Caki2 (cell line): ENCODE measurements around the gene BRF1. TPM values are rescaled to one million over a fixed set of nuclear protein-coding genes. Genes with fewer than 3 reads are reported as not detected.

ENCODE experiments used
- DNase-seq: peaks from one replicate; pipeline ENCODE4 v3.0.0-alpha.2; 2015; ENCODE audit warnings: low read depth
- in situ Hi-C: cut with HindIII; loops from 2 replicates; pipeline ENCODE4 v1.10.0; 2016; ENCODE audit warnings: low sequenced_read_pairs, low pct_unique_long_range_greater_than_20kb, mixed read lengths
- total RNA-seq: library from RNA; depleted of rRNA; stranded (reverse); fragments of >200 nt; shearing (Covaris generic); gene quantifications from 2 replicates; pipeline ENCODE4 v1.2.3, GENCODE V29; 2014; ENCODE audit warnings: low replicate concordance

The BRF1 gene
- total RNA-seq, 1 experiment from 2014 or later = 21.8 TPM

- in situ Hi-C loops = no loop called here
- no peak for DNase-seq
Measured at GRCh38 chr14:105324080-105324778, 23.4 kb upstream of the BRF1 start.

DNA sequence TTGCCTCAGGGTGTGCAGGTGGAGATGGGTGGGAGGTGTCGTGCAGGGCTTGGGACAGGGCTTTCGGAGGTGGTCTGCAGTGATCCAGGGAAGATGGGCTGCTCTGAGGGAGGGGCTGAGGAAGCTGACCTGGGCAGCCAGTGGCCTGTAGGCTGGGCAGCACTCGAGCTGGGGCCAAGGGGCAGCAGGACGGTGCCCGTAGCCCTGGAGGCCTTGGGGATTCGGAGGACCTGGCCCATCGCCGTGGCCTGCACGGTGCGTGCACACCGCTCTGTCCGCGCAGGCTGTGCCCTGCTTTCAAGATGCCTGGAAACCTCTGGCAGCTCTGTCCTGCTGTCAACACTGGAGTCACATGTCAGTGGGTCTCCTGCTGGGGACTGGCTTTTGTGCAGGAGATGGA is 22.9 kb upstream of the BRF1 start:
- no peak for DNase-seq
- in situ Hi-C loops = no loop called here

GRCh38 chr14:105322791-105323556 is 22.2 kb upstream of the BRF1 start:
- no peak for DNase-seq
- in situ Hi-C loops = no loop called here

DNA sequence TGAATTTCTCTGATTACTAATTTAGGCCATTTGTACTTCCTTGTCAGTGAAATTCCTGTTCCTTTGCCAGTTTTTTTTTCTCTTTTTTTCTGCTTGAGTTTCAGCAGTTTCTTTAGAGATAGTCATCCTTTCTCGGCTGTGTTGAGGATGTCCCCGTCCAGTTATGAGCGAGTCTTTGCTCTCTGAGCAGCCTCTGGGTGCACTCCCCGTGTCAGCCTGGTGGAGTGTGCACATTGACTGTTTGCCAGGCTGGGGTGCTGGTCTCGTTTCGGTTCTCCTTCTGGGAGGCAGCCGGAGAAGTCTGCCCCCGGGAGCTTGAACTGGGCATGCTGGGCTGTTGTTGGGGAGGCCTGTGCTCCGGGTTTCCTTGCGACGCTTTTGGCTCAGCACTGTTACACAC is 16.7 kb upstream of the BRF1 start:
- in situ Hi-C loops = no loop called here
- DNase-seq = no peak

GRCh38 chr14:105316968-105317510 is 16.2 kb upstream of the BRF1 start:
- in situ Hi-C loops = no loop called here
- DNase-seq = no peak

DNA sequence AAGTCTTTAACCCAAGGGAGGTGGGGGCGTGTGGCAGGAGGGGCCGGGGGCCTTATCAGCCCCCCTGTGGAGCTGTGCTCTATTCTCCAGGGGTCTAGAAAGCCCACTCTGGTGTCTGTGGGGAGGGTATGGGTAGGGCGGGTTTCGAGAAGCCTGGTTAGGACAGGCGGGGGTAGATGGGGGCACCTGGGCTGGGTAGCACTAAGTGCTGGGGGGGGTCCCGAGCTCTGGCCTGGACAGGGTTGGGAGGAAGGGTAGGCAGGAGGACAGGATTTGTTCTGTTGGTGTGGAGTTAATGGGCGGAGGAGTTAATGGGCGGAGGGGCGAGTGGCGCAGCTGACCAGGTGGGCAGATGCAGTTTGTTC is 15.8 kb upstream of the BRF1 start:
- in situ Hi-C loops = no loop called here
- no peak for DNase-seq

- in situ Hi-C loops = no loop called here
- no peak for DNase-seq
Measured at GRCh38 chr14:105315941-105316576, 15.3 kb upstream of the BRF1 start.

- no peak for DNase-seq
- in situ Hi-C loops = no loop called here
Measured at GRCh38 chr14:105315211-105315721, 14.5 kb upstream of the BRF1 start.

- in situ Hi-C loops = no loop called here
- DNase-seq = peak; percentile 45
Measured at GRCh38 chr14:105314287-105315200, 13.7 kb upstream of the BRF1 start, which contains the start of gene PACS2. TSS of gene PACS2 (plus strand) at chr14:105314748. CDS start at chr14:105314919, 171 bp downstream.

DNA sequence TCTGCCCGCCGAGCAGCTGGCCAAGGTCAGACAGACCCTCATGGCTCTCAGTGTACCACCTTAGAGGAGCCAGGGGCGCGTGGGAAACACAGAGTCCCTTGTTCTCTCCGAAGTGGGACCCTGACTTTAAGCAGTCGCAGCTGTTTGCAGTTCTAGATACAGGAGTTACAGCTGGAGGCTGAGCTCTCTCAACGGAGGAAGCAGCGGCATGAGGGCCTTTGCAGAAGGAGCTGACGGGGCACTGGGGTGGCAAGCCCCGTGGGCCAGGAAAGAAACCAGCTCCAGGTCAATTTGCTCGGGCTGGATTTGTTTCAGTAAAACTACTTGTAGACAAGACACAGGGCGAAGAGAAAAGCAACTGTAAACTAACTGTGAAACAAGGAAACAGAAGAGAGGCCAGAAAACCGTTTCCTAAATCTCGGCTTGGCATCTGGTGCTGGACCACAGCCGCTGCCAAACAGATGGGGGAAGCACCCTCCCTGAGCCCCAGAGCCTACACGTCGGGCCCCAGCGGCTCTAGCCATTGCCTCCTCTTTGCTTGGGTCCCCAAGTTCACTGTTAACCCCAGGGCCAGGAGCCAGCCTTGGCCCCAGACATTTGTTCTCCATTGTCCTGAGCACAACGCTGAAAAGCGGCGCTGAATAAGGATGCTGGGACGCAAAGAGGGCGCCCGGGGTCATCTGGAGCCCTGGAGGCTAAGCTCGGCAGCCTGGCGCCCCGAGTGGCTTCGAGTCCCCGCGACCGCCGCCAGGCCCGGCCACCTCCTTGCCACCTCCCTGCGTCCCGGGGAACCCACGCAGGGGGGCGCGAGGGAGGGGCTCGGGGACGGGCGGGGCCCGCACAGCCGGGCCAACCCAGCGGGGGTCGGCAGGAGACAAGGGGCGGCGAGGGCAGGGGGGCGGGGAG is 12.8 kb upstream of the BRF1 start:
- DNase-seq = no peak
- in situ Hi-C loops = no loop called here

DNA sequence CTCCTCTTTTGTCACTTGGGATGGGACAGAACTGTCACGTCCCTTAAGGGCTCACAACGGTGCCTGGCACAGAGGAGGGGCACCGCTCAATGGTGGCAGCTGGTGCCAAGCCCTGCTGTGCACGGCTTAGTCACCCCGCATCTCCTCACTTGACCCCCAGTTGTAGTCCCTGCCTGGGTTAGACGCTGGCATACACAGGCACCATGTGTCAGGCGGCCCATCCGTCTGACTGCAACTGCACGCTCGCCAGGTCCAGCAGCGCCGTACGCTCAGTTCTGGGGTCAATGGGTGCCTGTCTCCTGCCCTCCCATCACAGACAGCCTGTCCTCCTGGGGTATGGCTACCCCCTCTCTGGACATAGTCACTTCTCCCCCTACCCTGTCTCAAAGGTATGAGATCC is 12.2 kb upstream of the BRF1 start:
- in situ Hi-C loops = no loop called here
- DNase-seq = no peak

GRCh38 chr14:105311838-105312237 is 11.0 kb upstream of the BRF1 start:
- no peak for DNase-seq
- in situ Hi-C loops = no loop called here

GRCh38 chr14:105309371-105309770 is 8.6 kb upstream of the BRF1 start:
- in situ Hi-C loops = no loop called here
- DNase-seq = no peak

DNA sequence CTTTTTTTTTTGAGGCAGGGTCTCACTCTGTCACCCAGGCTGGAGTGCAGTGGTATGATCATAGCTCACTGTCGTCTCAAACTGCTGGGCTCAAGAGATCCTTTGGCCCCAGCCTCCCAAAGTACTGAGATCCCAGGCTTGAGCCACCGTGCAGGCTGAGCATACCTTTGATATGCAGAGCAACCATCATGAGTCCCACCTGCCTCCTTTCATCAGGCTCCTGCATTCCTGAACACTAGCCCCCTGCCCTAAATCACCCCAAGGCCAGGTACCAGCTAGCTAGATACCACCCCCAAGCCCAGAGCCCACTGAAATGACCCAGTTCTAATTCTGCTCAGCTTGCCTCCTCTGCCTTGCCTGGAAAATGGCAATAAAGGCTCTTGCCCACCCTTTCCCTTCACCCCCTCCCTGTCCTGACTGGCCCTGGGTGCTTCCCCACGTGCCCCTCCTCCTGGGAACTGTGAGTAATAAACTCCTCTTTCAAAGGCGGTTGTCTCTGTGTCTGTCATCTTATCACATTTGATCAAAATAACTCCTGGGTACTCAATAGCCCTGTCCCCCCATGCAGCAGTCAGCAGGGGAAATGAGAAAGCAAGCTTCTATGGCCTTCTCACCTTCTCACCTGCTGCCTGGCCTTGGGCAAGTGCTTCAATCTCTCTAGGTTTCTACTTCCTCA is 6.4 kb upstream of the BRF1 start:
- in situ Hi-C loops = no loop called here
- no peak for DNase-seq

DNA sequence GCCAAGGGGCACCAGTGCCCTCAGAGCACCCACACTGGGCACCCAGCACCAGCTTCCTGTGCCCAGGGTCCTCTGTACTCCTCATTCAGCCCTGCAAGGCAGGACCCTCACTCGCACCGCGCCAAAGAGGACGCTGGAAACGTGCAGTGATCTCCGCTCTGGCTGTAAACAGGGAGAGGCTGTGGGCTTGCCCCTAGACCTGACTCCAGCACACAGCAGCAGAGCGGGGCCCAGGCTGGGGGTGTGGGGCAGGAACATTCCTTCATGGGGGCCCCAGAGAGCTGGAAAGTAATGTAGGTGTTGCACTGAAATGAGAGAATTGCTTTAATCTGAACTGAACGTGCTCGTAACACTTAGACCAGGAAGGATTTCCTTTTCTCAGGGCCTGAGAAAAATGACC is 5.0 kb upstream of the BRF1 start:
- in situ Hi-C loops = no loop called here
- no peak for DNase-seq

GRCh38 chr14:105305345-105305744 is 4.5 kb upstream of the BRF1 start:
- DNase-seq = no peak
- in situ Hi-C loops = no loop called here

- in situ Hi-C loops = no loop called here
- DNase-seq = no peak
Measured at GRCh38 chr14:105304565-105304964, 3.8 kb upstream of the BRF1 start.
